ENCODE measurements around the gene ZNF747. TPM values are rescaled to one million over a fixed set of nuclear protein-coding genes. Genes with fewer than 3 reads are reported as not detected.
"Not testable (repeated sequence)": the region's sequence is repeated elsewhere in the genome, so short reads cannot be mapped to it uniquely, and the experiment has no call there.

ZNF747 gene
- total RNA-seq, 1 donor from 2014 or later: 9.6 TPM

GRCh38 chr16:30557957-30558788 is 23.5 kb upstream of the ZNF747 start, which contains the start of gene ZNF764:
Gene ZNF764, minus strand, starts transcription at chr16:30558374. Its CDS starts 192 bp downstream, at chr16:30558182.
- peak; percentile 98 for DNase-seq (ENCODE audit: low spot score)

- DNase-seq (ENCODE audit: low spot score): no peak
Observed at GRCh38 chr16:30557707-30557956, 23.0 kb upstream of the ZNF747 start.

- no peak for DNase-seq (ENCODE audit: low spot score)
Observed at GRCh38 chr16:30556125-30556473, 21.4 kb upstream of the ZNF747 start.

- no peak for DNase-seq (ENCODE audit: low spot score)
Observed at GRCh38 chr16:30555315-30556124, 20.9 kb upstream of the ZNF747 start.

- DNase-seq (ENCODE audit: low spot score): no peak
Observed at GRCh38 chr16:30554557-30555314, 20.1 kb upstream of the ZNF747 start.

- DNase-seq (ENCODE audit: low spot score): no peak
Observed at GRCh38 chr16:30553393-30553899, 18.8 kb upstream of the ZNF747 start.

- no peak for DNase-seq (ENCODE audit: low spot score)
Observed at GRCh38 chr16:30552956-30553355, 18.3 kb upstream of the ZNF747 start.

GRCh38 chr16:30551781-30552180 is 17.1 kb upstream of the ZNF747 start:
- DNase-seq (ENCODE audit: low spot score): no peak

GRCh38 chr16:30548416-30549253 is 14.0 kb upstream of the ZNF747 start:
- DNase-seq (ENCODE audit: low spot score): no peak

- DNase-seq (ENCODE audit: low spot score): no peak
Observed at GRCh38 chr16:30546115-30546514, 11.5 kb upstream of the ZNF747 start.

- no peak for DNase-seq (ENCODE audit: low spot score)
Observed at GRCh38 chr16:30543067-30543466, 8.4 kb upstream of the ZNF747 start.

- no peak for DNase-seq (ENCODE audit: low spot score)
Observed at GRCh38 chr16:30541502-30542329, 7.1 kb upstream of the ZNF747 start.

GRCh38 chr16:30540916-30541464 is 6.3 kb upstream of the ZNF747 start:
- not testable (repeated sequence) for DNase-seq (ENCODE audit: low spot score)

- not testable (repeated sequence) for DNase-seq (ENCODE audit: low spot score)
Observed at GRCh38 chr16:30539986-30540526, 5.4 kb upstream of the ZNF747 start.

- DNase-seq (ENCODE audit: low spot score): no peak
Observed at GRCh38 chr16:30539000-30539964, 4.6 kb upstream of the ZNF747 start.

GRCh38 chr16:30536391-30537024 is 1.9 kb upstream of the ZNF747 start:
- not testable (repeated sequence) for DNase-seq (ENCODE audit: low spot score)

- no peak for DNase-seq (ENCODE audit: low spot score)
Observed at GRCh38 chr16:30535777-30536190, 1.1 kb upstream of the ZNF747 start.
